Gastroesophageal sphincter (tissue), 3 donors: ENCODE measurements around the gene RREB1.
"Not testable (repeated sequence)": the region's sequence is repeated elsewhere in the genome, so short reads cannot be mapped to it uniquely, and the experiment has no call there.

Source experiments
- EP300 ChIP-seq: sonication (generic); formaldehyde crosslinking; IDR thresholded peaks from one replicate; pipeline ENCODE4 v1.6.1; 2017; ENCODE audit warnings: antibody characterized with exemption, mild to moderate bottlenecking
- POLR2A ChIP-seq, 2 donors: fragments of 450-650 bp; IDR thresholded peaks; one replicate each; pipeline ENCODE4 v1.6.1; 2017; ENCODE audit warnings: antibody characterized with exemption in 2 of 2, mild to moderate bottlenecking in 2 of 2, moderate library complexity in 1 of 2
- POLR2AphosphoS5 ChIP-seq: sonication (generic); formaldehyde crosslinking; IDR thresholded peaks from one replicate; pipeline ENCODE4 v1.6.1; 2017; ENCODE audit warnings: antibody characterized with exemption
- TF ChIP-seq, protein P1 (sequence below), 4 experiments: fragments of 200-600 bp in 2 of 4; fragments of 450-650 bp in 2 of 4; sonication (generic) in 1 of 4; IDR thresholded peaks; one replicate each; pipeline ENCODE4 v1.5.1; 2017 to 2019; ENCODE audit warnings: antibody characterized with exemption in 4 of 4, mild to moderate bottlenecking in 2 of 4, moderate library complexity in 2 of 4

DNA sequence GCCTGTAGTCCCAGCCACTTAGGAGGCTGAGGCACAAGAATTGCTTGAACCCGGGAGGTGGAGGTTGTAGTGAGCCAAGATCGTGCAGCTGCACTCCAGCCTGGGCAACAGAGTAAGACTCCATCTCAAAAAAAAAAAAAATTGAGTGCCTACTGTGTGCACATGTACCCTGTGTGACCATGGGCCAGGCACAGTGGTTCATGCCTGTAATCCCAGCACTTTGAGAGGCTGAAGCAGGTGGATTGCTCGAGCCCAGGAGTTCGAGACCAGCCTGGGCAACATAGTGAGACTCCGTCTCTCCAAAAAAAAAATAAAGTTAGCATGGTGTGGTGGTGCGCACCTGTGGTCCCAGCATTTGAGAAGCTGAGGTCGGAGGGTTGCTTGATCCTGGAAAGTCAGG, 49.5 kb downstream of the RREB1 start:
- not testable (repeated sequence) for TF ChIP-seq EP300; POLR2A (IDR thresholded peaks at IDR 0.05); POLR2AphosphoS5
- TF ChIP-seq, protein P1, sequence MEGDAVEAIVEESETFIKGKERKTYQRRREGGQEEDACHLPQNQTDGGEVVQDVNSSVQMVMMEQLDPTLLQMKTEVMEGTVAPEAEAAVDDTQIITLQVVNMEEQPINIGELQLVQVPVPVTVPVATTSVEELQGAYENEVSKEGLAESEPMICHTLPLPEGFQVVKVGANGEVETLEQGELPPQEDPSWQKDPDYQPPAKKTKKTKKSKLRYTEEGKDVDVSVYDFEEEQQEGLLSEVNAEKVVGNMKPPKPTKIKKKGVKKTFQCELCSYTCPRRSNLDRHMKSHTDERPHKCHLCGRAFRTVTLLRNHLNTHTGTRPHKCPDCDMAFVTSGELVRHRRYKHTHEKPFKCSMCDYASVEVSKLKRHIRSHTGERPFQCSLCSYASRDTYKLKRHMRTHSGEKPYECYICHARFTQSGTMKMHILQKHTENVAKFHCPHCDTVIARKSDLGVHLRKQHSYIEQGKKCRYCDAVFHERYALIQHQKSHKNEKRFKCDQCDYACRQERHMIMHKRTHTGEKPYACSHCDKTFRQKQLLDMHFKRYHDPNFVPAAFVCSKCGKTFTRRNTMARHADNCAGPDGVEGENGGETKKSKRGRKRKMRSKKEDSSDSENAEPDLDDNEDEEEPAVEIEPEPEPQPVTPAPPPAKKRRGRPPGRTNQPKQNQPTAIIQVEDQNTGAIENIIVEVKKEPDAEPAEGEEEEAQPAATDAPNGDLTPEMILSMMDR (IDR thresholded peaks at IDR 0.05), result not testable (repeated sequence)
